Smooth muscle cell of the brain vasculature (primary cell): ENCODE results near the gene COBL.

Experiments used
- DNase-seq: peaks from one replicate; pipeline ENCODE4 v3.0.0-alpha.2; 2012; ENCODE audit warnings: low read depth, low spot score

Gene COBL

DNA sequence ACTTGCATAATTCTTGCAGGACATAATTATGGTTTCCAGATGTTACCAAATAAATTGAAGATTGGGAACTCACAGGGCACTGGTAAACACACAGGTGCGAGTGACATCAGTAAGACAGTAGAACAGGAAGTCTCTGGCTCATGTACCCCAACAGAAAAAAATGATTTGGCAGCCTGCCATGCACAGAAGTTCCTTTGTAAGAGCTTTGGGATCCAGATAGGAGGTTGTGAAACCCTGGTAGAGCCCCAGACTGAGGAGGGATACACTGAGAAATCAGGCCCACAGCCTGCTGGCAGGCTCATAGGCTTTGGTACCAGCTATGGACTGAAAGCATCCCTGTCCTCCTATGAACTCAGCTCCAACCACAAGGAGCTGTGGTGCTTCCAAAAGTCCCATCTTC lies 118.0 kb downstream of the COBL start:
- DNase-seq: no peak

DNA sequence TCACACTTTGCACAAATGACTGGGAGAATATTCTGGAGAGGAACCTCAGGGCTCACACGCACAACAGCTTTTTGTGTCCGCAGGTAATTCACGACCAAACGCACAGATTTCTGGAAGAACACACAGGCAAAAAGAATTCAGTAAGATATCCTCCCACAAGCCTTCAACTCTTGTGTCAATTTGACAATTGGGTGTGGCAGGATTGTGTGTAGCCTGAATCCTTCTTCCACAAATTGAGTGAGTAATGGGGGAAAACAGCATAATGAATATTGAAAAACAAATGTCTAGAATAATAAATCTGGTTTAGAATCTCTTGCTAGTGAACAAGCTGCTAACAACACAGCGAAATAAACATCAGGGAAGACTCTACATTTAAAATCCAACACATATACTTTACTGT lies 125.6 kb downstream of the COBL start:
- DNase-seq: no peak

DNA sequence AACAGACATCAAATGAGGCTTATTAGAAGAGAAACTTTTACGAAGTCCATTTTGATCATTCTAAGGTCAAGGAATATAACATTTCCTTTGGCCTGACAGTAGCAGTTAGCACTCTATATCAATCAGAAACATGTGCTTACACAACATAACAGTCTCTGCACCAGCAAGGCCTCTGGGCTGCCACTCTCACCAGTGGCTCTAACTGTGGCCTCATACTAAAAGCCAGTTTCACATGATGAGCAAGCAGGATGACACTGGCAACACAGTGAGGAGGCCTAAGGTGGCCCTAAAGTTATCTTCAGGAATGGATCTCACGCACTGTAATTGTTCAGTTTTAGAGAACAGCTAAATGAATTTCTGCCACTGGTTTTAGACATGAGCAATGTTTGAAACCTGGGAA lies 126.8 kb downstream of the COBL start:
- no peak for DNase-seq

DNA sequence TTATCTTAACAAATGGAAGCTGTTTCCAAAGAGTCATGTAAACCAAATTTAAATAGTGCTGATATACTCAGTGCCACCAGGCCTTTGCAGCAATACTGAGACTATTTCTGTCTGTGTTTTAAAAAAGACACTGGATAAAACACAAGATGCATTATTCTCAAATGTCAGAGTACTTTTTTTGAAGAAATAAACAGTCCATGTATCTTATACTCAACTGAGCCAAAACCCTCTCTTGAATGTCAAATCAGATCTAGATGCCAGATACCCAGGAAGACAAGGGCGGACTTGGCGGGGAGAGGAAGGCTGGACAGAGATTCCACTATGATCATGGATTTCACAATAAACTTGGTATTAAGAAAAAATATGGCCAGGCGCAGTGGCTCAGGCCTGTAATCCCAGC lies 127.6 kb downstream of the COBL start:
- DNase-seq: no peak

DNA sequence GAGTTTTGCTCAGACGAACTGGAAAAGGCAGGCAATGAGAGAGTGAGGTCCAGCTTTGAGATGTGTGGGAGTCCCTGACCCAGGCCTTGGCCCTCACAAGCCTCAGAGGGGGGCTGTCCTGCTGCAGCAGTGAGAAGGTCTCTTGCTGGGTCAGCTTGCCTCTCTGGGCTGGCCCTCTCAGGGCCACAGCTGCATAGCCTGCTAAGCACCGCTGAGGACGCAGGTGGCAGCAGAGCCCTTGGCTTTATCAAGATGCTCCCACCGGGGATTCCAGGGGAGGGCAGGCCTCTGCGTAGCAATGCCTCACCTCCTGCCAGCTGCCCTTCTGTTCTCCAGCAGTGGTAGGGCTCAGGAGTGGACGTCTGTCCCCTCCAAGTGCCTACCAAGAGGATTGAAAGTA lies 128.7 kb downstream of the COBL start:
- no peak for DNase-seq

DNA sequence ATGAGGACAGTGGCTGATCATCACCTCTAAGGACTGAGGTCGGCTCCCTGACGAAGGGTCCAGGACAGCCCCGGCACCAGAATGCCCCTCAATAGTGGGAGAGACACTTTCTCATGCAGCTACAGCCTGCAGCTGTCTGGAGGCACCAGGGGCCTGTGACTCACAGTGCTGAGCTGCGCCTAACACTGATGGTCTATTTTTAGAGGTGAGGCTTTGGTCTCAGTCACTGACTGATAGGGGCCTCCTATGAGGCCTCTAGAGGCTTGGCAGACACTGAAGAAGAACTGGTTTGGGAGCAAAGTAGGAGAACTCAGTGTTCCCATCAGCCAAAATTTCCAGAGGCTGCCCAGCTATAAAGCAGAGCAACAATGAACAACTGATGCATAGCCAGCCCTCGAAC lies 130.1 kb downstream of the COBL start:
- no peak for DNase-seq

DNA sequence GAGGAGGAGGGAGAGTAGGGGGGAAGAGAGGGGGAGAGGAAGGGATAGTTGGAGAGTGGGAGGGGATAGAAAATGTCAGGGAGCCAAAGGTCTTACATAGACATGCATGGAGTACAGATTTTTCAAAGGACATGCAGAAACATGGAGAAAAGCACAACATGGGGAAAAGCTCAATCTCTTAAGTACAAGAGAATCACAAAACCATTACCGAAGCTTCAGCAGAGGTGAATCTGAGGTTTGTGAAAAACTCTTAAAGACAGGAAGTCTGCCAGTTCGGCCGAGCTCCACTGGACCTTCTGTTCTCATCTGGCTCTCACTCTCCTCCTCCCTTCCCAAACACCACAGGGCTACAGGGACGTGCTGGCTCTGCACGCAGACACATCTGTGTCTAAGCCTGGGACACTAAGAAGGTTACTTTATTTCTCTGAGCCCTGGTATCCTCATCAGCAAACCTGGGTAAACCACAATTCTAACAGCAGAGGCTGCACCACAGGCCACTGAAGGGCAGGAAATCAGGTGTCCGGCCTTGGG lies 133.9 kb downstream of the COBL start:
- no peak for DNase-seq

DNA sequence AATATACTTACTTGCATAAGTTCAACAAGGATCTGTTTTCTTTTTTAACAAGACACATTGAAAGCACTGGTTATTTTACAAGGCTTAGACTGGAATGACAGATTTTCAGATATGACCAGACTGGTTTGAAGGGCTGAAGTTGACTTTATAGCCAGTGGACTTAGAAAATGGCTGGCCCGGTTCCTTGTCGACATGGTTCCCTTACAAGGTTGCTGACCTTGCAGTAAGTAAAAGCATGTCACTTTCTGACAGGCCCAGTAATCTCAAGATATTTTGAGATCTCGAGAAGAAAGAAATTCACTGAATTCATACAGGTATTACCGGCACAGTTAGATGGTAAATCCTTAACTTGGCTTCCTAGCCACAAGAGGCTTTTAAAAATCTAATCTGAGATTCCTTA lies 136.5 kb downstream of the COBL start:
- DNase-seq: no peak

DNA sequence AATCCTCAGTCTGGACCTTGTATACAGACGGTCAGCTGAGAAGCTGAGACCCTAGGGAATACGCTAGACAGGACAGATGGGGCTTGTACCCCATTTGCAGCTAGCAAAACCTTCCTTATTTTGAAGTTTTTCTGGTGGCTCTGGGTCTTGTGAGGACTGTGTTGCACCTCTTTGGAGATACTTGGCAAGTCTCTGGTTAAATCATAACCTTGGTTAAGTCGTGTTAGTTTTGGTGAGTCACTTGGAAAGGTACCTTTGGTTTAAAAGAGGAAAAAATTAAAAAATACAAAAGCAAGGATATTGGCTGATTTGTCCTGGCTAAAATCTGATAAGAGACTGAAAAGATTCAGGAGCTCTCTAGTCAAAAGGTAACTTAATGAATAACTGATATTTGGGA lies 140.6 kb downstream of the COBL start:
- DNase-seq: no peak

DNA sequence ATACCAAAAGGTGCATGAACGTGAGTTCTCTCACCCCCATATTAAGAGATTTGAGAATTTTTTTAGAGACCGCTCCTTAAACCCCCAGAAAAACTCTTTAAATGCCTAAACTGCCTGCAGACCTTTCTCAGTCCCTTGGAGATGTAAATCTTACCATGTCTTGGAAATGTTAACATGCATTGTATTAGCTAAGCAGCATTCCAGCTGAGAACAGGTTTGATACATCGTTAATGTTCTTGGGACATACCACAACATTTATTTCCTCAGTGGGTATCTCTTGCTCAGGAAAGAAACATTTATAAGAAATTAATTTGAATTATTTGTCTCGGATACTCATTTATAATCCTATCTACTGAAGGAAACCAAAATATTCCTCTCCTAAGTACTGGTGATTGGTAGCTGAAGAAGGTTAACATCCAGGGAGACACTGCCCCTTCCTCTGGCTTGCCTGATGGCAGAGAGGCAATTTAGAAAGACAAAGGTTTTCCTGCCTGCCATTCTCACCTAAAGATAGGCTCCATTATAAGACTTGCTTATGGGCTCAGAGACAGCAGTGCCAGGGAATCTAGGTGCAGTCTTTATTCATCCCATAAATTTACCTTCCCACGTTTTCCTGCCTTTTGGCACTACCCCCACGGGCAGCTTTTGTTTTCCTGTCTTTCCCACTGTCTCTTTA lies 141.2 kb downstream of the COBL start:
- no peak for DNase-seq

DNA sequence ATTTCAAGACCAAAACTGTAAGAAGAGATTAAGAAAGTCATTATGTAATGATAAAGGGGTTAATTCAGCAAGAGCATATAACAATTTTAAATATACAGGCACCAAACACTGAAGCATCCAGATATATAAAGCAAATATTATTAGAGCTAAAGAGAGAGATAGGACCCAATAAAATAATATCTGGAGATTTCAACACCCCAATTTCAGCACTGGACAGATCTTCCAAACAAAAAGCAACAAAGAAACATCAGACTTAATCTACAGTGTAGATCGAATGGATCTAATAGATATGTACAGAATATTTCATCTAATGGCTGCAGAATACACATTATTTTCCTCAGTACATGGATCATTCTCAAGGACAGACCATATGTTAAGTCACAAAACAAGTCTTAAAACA lies 151.3 kb downstream of the COBL start:
- DNase-seq: no peak

DNA sequence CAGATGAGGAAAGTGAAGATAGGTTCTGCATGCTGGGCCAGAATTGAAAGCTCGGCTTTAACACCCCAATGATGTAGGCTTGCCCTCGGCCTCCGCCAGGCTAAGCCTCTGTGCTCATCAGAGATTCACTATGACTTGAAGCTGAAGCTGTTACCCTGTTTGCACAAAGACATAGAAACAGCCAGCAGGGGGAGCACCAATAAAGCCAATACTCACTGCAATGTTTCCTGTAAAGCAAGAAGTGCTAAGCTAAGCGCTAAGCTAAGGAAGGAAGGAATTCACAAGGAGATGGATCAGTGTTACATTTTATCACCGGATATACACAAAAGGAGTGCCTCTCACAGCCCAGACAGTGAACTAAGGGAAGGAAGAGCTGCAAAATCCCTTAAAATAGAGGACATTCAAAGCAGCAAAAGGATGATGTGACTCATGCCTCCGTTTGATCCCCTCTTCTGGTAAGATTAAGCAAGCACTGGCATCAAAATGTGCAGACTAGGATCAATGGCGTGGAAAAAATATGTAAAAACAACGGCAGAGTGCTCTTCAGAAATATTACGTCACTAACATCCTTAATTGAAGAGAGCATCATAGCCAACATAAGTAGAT lies 153.8 kb downstream of the COBL start:
- peak; percentile 62 for DNase-seq

DNA sequence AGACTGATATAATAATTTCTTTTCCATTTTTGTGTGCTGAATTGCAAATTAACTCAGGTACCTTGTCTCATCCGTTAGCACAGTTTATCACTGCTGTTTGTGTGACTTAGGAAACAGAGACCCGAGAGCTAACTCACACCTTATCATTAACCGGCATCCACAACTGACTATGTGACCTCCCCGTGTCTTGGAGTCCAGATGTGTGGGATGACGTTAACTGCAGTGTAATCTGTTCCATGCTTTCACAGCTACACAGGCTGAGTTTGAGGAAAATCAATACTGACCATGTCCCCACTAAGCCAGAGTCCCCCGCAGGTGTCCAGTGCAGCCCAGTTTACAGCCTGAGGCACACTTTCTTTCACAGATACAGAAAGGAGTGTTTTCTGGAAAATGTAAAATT lies 154.7 kb downstream of the COBL start:
- DNase-seq: no peak

DNA sequence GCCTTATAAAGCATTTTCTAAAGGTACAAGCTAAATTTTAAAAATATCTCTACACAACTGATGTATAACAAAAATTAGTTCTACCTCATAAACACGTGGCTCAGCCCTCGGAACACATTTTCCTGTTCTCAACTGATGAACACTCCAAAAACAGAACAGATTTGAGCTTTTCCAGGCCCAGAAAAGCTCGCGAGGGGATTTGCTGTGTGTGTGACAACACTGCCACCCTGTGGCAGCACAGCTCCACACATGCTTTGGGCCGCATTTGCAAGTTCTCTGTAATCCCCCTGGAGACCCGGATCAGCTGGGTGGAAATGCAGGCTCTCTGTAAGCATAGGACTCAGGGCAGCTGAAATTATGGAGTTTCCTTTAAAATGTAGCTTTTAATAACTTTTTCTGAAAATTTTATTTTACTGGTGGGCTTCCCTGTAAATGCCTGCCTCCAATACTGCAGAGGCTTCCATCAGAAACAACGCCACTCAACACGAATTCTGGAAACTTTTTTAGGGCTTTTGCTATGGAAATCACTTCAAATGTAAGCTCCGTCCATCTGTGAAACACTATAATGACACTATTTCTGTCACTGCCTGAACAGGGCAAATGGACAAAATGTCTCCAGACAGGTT lies 155.5 kb downstream of the COBL start:
- DNase-seq: peak; percentile 62

DNA sequence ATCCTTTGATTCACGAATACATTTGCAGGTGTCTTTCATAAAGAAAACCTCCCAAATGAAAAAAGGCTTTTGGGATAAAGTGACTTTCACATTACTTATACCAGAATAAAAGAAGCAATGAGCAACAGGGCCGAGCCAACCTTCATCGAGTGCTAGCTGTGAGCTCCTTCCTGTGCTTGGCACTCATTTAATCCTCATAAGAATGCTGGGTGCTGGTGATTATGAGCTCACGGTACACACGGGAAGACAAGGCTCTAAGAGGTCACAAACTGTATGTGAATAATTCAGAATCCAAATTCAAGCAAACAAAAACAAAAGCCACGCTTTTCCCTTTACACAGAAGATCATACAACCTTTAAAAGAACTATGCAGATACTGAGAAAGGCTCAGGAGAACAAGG lies 156.2 kb downstream of the COBL start:
- DNase-seq: no peak

DNA sequence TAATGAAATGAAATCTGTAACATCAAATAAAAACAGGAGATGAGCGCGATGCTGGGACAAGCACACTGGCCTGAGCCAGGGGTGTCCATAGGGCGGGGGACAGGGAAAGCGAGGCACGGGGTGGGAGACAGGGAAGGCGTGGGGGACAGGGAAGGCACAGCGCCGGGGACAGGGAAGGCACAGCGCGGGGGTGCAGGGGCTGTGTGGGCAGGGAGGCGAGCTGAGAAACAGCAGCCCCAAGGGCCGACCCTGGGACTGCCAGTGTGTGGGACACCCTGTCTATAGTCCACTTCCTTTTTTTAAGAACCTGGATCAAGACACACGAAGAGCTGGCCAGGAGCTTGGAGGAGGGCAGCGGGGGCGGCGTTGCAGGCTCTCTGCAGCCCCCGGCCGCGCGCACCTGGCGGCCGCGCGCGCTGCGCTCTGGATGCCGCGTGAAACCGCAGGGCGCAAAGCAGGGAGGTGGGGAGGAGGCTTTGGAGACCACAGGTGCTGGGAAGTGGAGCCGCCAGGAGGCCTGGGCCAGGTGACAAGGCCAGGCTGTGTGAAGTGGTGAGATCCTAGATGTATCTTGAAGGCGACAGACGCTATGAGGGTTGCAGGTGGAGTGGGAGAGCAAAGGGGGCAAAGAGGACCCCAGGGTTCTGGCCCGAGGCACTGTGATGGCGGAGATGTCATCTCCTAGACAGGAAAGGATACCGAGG lies 157.7 kb downstream of the COBL start:
- DNase-seq: no peak

DNA sequence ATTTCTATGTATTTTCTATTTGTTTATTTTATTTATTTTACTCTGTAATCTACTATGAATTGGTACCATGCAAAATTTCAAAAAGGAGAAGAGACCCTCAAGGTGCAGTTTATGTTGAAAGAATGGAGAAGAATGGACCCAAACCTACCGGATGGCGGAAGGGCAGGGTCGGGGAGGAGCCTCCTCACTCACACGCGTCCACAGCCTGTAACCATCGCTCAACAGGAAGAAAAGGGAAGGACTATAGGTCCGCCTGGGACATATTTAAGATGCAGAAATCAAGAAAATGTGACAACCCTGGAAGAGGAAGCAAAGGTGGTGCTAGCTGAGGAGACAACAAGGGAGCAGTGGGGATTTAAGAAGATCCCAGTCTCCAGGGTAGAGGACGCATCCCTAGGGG lies 158.4 kb downstream of the COBL start:
- no peak for DNase-seq

DNA sequence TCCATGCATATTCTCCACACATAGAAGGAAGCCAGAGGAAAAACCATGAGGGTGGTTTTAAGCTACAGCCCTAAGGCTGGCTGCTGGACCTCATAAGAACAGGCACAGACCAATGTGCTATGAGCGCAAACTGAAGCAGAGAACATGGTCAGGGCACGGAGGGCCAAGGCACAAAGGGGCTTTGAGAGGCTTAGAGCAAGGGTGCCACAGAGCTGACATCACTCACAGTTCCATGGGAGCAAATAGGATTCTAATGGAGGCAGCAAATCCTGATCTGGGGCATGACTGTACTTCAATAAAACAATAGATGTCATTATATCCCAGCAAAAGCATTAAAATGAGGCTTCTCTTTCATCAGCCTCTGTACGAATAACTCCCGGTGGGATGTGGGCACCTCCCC lies 162.4 kb downstream of the COBL start:
- no peak for DNase-seq

DNA sequence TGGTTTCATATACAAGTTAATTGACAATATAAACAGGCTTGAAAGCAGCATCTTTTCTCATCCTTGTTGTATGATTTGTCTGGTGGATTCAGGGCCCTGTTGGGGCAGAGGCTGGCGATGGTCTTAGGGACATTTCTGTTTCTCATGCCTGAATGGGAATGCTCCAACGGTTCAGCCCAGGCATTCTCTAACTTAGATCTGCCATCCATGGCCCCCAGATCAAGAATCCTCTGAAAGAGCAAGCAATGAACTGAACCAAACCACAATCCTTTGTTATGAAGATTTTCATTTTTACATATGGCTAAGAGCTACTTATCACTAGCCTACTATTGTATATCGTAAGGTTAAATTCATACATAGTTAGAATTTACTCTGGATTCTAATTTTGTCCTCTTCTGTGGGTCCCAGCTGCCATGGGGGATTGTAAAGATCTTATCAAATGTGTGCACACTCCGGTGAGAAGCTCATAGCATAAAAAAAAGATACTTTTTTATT lies 163.9 kb downstream of the COBL start:
- no peak for DNase-seq

DNA sequence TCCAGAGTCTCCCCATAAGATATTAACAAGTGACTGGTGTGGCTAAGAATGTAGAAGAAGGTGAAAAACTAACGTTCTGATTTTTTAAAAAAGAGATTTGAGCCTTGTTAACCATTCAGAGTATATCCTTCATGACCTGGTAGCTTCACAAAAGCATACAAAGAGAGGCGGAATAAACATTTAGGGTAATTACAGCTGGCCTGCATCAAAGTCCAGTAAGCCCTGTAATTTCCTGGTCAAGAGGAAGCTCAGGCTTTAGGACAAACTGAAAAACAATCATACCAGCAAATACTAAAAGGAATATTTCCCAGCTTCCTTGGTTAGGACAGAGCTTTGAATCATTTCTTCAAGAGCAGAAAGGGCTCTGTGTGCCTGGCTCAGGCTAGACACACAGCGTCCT lies 165.2 kb downstream of the COBL start:
- no peak for DNase-seq

DNA sequence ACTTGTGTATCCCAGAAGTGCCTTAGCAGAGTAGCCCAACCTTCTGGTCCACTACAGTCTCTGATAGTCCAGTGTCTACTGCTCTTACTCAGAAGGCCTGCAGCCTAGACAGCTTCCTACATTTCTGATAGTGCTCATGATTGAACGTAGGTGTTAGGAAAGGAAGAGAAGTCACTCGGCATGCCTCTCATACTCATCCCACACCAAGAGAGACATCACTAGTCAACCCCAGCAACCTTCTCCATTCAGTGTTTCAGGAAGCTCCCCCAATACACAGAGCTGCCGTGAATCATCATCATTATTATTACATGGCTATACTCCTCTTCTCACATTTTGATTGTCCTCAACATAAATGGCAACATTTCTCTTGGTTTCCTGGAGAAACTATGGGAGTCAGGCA lies 166.4 kb downstream of the COBL start:
- DNase-seq: no peak

DNA sequence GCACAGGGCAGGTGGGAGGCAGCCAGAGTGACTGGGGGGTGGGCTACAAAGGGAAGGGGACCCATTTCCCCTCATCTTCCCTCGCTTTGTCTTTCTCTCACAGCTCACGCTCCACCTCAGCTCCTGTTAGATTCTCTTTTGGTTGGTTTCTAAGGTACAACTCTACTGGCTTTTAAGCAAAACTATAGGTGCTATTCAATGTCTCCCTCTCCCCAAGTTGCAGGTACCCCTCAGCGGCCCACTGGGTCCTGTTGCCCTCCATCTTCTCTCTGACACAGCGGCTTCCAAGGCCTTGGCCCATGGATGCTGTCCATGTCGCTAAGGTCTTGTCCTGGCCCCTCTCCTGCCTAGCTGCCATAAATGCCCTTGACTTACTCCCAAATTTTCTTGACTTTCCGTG lies 168.4 kb downstream of the COBL start:
- no peak for DNase-seq
